ENCODE results near the gene DHX16. TPM values are rescaled to one million over a fixed set of nuclear protein-coding genes. Genes with fewer than 3 reads are reported as not detected.

Gene DHX16
- total and polyA plus RNA-seq, 9 of the 15 experiments (the other 6 are each of a cell fraction or from before 2014, with no cell fraction given), result 14.6 to 66.1 (median 47.5) TPM

DNA sequence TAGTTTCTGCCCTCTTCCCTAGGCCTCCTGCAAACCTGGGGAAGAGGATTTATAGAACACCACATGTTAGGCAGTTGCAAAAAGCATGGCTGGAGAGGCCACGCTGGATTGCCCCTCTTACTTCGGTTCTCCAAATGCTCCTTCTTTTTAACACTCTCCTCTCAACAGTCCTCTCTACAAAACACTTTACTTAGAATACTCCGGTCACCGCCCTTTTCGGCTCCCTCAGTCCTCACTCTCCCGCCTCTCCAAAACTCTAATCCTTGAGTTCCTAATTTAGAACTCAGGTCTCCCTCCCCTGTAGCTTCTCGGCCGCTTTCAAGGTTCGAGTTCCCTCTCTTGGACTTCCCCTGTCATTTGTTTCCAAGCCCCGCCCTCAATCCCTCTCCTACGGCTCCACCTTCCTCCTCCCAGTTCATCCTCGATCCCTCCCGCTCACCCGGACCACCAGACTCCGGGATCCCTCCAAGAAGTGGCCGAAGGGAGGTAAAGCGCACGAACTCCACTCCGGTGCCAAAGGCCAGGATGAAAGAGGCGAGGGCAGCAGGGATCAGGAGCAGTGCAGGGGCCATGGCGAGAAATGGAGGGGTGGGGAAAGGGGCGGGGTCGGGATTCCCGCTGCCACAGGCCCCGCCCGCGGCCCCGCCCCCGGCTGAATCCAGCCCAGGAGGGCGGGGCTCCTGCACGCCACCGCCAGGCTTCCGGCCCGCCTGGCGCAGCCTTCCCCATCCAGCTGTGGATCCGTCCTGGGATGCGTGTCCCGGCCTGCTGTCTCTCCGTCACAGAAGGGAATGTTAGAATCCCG is 17.8 kb upstream of the DHX16 start, which contains the start of gene NRM (continued):
- TF ChIP-seq, protein P1, sequence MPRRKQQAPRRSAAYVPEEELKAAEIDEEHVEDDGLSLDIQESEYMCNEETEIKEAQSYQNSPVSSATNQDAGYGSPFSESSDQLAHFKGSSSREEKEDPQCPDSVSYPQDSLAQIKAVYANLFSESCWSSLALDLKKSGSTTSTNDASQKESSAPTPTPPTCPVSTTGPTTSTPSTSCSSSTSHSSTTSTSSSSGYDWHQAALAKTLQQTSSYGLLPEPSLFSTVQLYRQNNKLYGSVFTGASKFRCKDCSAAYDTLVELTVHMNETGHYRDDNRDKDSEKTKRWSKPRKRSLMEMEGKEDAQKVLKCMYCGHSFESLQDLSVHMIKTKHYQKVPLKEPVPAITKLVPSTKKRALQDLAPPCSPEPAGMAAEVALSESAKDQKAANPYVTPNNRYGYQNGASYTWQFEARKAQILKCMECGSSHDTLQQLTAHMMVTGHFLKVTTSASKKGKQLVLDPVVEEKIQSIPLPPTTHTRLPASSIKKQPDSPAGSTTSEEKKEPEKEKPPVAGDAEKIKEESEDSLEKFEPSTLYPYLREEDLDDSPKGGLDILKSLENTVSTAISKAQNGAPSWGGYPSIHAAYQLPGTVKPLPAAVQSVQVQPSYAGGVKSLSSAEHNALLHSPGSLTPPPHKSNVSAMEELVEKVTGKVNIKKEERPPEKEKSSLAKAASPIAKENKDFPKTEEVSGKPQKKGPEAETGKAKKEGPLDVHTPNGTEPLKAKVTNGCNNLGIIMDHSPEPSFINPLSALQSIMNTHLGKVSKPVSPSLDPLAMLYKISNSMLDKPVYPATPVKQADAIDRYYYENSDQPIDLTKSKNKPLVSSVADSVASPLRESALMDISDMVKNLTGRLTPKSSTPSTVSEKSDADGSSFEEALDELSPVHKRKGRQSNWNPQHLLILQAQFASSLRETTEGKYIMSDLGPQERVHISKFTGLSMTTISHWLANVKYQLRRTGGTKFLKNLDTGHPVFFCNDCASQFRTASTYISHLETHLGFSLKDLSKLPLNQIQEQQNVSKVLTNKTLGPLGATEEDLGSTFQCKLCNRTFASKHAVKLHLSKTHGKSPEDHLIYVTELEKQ (CRISPR knock-in tag; IDR thresholded peaks at IDR 0.05), result no peak
- TF ChIP-seq ELF2 (CRISPR knock-in tag; IDR thresholded peaks at IDR 0.05) (0 out of 2 replicates have a peak, but pooled peaks have one; percentile 43), ZBED1 (IDR thresholded peaks at IDR 0.05) (0 out of 2 replicates have a peak, but pooled peaks have one; percentile 46), RBM17 (IDR thresholded peaks at IDR 0.05; ENCODE audit: borderline replicate concordance, low read depth, low read length) (no peak), GABPB1 (CRISPR knock-in tag; IDR thresholded peaks at IDR 0.05) (peak; percentile 81), MBD2 (IDR thresholded peaks at IDR 0.05; ENCODE audit: borderline replicate concordance, low read depth) (peak; percentile 49; the same call in 1 of the 2 replicates)
- TF ChIP-seq, protein P2, sequence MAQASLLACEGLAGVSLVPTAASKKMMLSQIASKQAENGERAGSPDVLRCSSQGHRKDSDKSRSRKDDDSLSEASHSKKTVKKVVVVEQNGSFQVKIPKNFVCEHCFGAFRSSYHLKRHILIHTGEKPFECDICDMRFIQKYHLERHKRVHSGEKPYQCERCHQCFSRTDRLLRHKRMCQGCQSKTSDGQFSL (CRISPR knock-in tag; IDR thresholded peaks at IDR 0.05), result 0 out of 2 replicates have a peak, but pooled peaks have one; percentile 21
- TF ChIP-seq, protein P2 (tag; IDR thresholded peaks at IDR 0.05), result no peak
- TF ChIP-seq, protein P3, sequence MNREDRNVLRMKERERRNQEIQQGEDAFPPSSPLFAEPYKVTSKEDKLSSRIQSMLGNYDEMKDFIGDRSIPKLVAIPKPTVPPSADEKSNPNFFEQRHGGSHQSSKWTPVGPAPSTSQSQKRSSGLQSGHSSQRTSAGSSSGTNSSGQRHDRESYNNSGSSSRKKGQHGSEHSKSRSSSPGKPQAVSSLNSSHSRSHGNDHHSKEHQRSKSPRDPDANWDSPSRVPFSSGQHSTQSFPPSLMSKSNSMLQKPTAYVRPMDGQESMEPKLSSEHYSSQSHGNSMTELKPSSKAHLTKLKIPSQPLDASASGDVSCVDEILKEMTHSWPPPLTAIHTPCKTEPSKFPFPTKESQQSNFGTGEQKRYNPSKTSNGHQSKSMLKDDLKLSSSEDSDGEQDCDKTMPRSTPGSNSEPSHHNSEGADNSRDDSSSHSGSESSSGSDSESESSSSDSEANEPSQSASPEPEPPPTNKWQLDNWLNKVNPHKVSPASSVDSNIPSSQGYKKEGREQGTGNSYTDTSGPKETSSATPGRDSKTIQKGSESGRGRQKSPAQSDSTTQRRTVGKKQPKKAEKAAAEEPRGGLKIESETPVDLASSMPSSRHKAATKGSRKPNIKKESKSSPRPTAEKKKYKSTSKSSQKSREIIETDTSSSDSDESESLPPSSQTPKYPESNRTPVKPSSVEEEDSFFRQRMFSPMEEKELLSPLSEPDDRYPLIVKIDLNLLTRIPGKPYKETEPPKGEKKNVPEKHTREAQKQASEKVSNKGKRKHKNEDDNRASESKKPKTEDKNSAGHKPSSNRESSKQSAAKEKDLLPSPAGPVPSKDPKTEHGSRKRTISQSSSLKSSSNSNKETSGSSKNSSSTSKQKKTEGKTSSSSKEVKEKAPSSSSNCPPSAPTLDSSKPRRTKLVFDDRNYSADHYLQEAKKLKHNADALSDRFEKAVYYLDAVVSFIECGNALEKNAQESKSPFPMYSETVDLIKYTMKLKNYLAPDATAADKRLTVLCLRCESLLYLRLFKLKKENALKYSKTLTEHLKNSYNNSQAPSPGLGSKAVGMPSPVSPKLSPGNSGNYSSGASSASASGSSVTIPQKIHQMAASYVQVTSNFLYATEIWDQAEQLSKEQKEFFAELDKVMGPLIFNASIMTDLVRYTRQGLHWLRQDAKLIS (CRISPR knock-in tag; IDR thresholded peaks at IDR 0.05), result 0 out of 2 replicates have a peak, but pooled peaks have one; percentile 50
- TF ChIP-seq, protein P4, sequence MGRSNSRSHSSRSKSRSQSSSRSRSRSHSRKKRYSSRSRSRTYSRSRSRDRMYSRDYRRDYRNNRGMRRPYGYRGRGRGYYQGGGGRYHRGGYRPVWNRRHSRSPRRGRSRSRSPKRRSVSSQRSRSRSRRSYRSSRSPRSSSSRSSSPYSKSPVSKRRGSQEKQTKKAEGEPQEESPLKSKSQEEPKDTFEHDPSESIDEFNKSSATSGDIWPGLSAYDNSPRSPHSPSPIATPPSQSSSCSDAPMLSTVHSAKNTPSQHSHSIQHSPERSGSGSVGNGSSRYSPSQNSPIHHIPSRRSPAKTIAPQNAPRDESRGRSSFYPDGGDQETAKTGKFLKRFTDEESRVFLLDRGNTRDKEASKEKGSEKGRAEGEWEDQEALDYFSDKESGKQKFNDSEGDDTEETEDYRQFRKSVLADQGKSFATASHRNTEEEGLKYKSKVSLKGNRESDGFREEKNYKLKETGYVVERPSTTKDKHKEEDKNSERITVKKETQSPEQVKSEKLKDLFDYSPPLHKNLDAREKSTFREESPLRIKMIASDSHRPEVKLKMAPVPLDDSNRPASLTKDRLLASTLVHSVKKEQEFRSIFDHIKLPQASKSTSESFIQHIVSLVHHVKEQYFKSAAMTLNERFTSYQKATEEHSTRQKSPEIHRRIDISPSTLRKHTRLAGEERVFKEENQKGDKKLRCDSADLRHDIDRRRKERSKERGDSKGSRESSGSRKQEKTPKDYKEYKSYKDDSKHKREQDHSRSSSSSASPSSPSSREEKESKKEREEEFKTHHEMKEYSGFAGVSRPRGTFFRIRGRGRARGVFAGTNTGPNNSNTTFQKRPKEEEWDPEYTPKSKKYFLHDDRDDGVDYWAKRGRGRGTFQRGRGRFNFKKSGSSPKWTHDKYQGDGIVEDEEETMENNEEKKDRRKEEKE (IDR thresholded peaks at IDR 0.05; ENCODE audit: borderline replicate concordance in 1 of 2, control insufficient read depth in 1 of 2, low read depth in 2 of 2, low read length in 1 of 2), result no peak
- TF ChIP-seq, protein P5, sequence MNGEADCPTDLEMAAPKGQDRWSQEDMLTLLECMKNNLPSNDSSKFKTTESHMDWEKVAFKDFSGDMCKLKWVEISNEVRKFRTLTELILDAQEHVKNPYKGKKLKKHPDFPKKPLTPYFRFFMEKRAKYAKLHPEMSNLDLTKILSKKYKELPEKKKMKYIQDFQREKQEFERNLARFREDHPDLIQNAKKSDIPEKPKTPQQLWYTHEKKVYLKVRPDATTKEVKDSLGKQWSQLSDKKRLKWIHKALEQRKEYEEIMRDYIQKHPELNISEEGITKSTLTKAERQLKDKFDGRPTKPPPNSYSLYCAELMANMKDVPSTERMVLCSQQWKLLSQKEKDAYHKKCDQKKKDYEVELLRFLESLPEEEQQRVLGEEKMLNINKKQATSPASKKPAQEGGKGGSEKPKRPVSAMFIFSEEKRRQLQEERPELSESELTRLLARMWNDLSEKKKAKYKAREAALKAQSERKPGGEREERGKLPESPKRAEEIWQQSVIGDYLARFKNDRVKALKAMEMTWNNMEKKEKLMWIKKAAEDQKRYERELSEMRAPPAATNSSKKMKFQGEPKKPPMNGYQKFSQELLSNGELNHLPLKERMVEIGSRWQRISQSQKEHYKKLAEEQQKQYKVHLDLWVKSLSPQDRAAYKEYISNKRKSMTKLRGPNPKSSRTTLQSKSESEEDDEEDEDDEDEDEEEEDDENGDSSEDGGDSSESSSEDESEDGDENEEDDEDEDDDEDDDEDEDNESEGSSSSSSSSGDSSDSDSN (IDR thresholded peaks at IDR 0.05; ENCODE audit: borderline replicate concordance in 1 of 2, low read depth in 2 of 2, low read length in 2 of 2), result 0 out of 4 replicates have a peak, but pooled peaks of 1 of the 2 experiments have one; percentile 33

All from K562 (cell line).